ENCODE measurements around the gene MKRN1.
"Not testable (repeated sequence)": the region's sequence is repeated elsewhere in the genome, so short reads cannot be mapped to it uniquely, and the experiment has no call there.

The MKRN1 gene

DNA sequence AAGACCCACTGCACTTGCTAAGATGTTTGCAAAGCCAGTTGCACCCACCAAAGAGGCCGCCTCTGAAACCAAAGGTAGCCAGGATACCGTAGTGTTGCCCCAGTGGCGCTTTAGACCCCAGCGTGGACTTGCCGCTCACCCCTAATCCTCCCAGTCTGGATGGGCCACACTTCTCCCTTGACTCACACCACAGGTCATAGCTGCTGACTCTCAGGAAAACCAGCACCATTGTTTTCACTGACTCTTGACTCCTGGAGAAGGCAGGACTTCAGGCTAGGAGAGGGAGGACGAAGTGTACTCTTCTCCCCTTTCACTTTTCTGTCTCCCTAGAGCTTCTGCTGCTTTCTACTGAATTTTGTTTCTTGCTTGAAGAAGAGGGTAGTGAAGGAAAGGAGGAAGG is 53.2 kb downstream of the MKRN1 start:
- DNase-seq = no peak
- no peaks in the 10 kb centered on the region for H3K27me3 Mint-ChIP-seq
- no peak for ATAC-seq
- no peaks in the 10 kb centered on the region for H3K9me3 Mint-ChIP-seq
- H3K27ac Mint-ChIP-seq = no peak overlapping the region
- H3K36me3 Mint-ChIP-seq (ENCODE audit: low read depth) = no peaks in the 10 kb centered on the region
- no peak overlapping the region for H3K4me3 Mint-ChIP-seq
- H3K4me1 Mint-ChIP-seq = no peaks in the 10 kb centered on the region

DNA sequence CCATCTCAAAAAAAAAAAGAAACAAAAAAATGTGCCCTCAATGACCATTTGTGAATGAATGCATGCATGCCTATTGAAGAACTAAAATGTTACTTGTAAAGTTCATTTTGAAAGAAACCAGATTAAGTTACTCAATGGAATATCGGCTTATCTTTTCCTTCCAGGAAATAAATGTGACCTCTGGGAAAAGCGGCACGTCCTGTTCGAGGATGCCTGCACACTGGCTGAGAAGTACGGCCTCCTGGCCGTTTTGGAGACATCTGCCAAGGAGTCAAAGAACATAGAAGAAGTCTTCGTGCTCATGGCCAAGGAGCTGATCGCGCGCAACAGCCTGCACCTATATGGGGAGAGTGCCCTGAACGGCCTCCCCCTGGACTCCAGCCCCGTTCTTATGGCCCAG is 53.6 kb downstream of the MKRN1 start:
- Mint-ChIP-seq H3K36me3 (ENCODE audit: low read depth) (no peaks in the 10 kb centered on the region), H3K9me3 (no peaks in the 10 kb centered on the region), H3K27ac (no peak overlapping the region), H3K4me3 (no peak overlapping the region), H3K27me3 (no peaks in the 10 kb centered on the region), H3K4me1 (no peaks in the 10 kb centered on the region)
- DNase-seq (no peak), ATAC-seq (no peak)

DNA sequence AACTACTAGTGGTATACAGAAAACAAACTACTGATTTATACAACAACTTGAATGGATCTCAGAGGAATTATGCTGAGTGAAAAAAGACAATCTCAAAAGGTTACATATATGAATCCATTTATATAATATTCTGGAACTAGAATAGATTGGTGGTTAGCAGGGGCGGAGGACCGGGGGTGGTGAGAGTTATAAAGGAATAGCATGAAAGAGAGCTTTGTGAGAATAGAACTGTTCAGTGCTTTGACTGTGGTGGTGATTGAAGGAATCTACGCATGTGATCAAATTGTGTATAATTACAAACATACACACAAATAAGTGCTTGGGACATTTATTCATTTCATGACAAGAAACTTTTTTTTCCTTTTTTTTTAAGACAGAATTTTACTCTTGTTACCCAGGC is 55.8 kb downstream of the MKRN1 start:
- Mint-ChIP-seq H3K9me3 (no peaks in the 10 kb centered on the region), H3K27ac (no peak overlapping the region), H3K27me3 (no peaks in the 10 kb centered on the region), H3K4me3 (no peak overlapping the region), H3K4me1 (no peaks in the 10 kb centered on the region), H3K36me3 (ENCODE audit: low read depth) (no peaks in the 10 kb centered on the region)
- ATAC-seq (no peak), DNase-seq (no peak)

DNA sequence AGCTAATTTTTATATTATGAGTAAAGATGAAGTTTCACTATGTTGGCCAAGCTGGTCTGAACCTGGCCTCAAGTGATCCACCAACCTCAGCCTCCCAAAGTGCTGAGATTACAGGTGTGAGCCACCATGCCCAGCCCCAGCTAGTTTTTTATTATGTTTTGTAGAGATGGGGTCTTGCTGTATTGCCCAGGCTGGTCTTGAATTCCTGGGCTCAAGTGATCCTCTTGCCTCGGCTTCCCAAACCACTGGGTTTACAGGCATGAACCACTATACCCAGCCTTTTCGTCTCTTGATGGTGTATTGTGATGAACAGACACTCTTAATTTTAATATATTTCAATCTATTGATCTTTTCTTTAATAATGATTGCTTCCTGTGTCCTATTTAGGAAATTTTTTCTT is 57.8 kb downstream of the MKRN1 start:
- Mint-ChIP-seq H3K4me1 (peaks cover 3% of the 10 kb centered on the region), H3K27ac (no peak overlapping the region), H3K27me3 (no peaks in the 10 kb centered on the region), H3K9me3 (no peaks in the 10 kb centered on the region), H3K4me3 (no peak overlapping the region), H3K36me3 (ENCODE audit: low read depth) (no peaks in the 10 kb centered on the region)
- DNase-seq (no peak), ATAC-seq (no peak)

DNA sequence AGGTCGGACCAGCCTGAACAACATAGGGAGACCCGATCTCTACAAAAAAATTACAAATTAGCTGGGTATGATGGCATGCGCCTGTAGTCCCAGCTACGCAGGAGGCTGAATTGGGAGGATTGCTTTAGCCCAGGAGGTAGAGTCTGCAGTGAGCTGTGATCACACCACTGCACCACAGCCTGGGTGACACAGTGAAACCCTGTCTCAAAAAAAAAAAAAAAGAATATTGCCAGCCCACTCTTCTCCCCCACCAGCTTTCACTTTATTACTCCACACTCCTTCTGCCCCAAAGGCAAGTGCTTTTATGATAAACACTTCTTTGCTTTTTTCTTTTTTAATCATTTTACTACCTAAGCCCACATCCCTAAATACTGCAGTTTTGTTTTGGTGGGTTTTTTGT is 60.7 kb downstream of the MKRN1 start:
- Mint-ChIP-seq H3K9me3 (no peaks in the 10 kb centered on the region), H3K27ac (no peak overlapping the region), H3K4me1 (peaks cover 3% of the 10 kb centered on the region), H3K27me3 (no peaks in the 10 kb centered on the region), H3K36me3 (ENCODE audit: low read depth) (no peaks in the 10 kb centered on the region), H3K4me3 (no peak overlapping the region)
- ATAC-seq = no peak
- DNase-seq = no peak

DNA sequence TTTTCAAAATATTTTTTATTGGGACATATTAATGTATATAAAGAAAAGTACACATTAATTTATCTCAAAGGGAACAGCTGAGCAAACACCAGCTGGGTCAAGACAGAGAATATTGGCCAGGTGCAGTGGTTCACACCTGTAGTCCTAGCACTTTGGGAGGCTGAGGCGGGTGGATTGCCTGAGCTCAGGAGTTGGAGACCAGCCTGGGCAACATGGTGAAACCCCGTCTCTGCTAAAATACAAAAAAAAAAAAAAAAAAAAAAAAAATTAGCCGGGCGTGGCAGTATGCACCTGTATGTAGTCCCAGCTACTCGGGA is 61.2 kb downstream of the MKRN1 start:
- H3K27ac Mint-ChIP-seq; H3K9me3 Mint-ChIP-seq; H3K4me3 Mint-ChIP-seq; H3K27me3 Mint-ChIP-seq; DNase-seq; H3K36me3 Mint-ChIP-seq (ENCODE audit: low read depth); ATAC-seq; H3K4me1 Mint-ChIP-seq: not testable (repeated sequence)

DNA sequence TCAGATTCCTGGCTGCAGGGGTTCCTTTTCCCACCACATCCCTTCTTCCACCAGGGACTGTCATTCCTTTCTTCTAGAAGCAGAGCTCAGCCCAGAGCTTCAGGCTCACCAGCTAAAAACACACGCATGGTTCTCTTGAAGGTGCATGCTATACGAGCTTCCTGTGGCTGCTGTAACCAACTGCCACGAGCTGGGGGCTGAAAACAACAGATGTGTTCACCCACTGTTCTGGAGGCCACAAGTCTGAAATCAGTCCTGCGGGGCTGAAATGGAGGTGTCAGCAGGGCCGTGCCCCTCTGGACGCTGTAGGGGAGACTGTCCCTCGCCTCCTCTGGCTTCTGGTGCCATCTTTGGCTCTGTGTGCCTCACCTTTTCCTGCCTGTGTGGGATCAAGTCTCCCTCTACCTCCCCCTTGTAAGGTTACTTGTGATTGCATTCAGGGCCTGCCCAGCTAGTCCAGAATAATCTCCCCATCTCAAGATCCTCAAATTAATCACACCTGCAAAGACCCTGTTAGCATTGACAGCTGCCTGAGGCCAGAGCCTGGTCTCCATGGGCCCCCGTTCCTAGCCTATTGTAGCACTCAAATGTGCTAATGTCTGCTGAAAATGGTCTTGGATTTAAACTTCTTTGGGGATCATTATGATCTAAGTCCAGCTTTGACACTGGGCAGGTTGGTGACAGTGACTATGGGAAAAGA is 61.7 kb downstream of the MKRN1 start:
- Mint-ChIP-seq H3K27me3 (no peaks in the 10 kb centered on the region), H3K4me1 (peaks cover 3% of the 10 kb centered on the region), H3K4me3 (no peak overlapping the region), H3K9me3 (no peaks in the 10 kb centered on the region), H3K36me3 (ENCODE audit: low read depth) (peaks cover 2% of the 10 kb centered on the region), H3K27ac (no peak overlapping the region)
- ATAC-seq (no peak), DNase-seq (no peak)

DNA sequence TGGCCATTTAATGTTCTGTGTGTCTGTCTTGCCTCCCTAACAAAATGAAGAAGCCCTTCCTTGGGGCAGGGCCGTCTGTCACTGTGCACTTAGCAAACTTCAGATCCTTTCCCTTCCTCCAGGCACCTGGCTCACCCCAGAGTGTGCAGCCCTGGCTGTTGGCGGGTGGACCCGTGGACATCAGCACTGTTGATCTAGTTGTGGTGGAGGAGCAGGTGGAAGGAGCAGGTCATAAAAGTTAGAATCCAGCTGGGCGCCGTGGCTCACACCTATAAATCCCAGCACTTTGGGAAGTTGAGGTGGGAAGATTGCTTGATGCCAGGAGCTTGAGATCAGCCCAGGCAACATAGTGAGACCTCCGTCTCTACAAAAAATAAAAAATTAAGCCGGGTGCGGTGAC is 62.7 kb downstream of the MKRN1 start:
- ATAC-seq (no peak), DNase-seq (no peak)
- H3K4me3 Mint-ChIP-seq = no peak overlapping the region
- H3K9me3 Mint-ChIP-seq = no peaks in the 10 kb centered on the region
- H3K27ac Mint-ChIP-seq = no peak overlapping the region
- no peaks in the 10 kb centered on the region for H3K27me3 Mint-ChIP-seq
- H3K4me1 Mint-ChIP-seq = peaks cover 3% of the 10 kb centered on the region
- H3K36me3 Mint-ChIP-seq (ENCODE audit: low read depth) = peaks cover 5% of the 10 kb centered on the region

DNA sequence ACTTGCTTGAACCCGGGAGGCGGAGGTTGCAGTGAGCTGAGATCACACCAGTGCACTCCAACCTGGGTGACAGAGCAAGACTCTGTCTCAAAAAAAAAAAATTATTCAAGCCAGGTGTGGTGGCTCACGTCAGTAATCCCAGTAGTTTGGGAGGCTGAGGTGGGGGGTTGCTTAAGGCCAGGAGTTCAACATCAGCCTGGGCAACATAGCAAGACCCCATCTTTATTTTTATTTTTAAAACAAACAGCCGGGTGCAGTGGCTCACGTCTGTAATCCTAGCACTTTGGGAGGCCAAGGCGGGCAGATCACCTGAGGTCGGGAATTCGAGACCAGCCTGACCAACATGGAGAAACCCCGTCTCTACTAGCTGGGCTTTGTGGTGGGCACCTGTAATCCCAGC is 63.5 kb downstream of the MKRN1 start:
- not testable (repeated sequence) for H3K36me3 Mint-ChIP-seq (ENCODE audit: low read depth); H3K4me3 Mint-ChIP-seq; H3K27ac Mint-ChIP-seq; DNase-seq; H3K27me3 Mint-ChIP-seq; H3K9me3 Mint-ChIP-seq; H3K4me1 Mint-ChIP-seq; ATAC-seq

DNA sequence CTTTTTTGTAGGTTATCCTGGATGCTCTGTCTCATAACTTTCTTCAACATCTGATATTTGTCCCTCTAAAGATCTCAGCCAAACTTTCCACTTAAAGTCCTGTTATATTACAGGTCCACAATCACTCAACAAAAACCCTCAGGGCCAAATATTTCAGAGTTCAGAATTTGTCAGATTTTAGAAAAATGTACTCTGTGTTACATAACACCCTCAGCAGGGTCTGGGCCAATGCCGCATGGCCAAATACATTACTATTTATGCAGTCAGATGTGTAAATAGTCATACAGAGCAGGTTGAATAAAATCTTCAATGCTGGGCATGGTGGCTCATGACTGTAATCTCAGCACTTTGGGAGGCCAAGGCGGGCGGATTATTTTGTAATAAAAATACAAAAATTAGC is 63.9 kb downstream of the MKRN1 start:
- Mint-ChIP-seq H3K9me3 (no peaks in the 10 kb centered on the region), H3K4me1 (peaks cover 3% of the 10 kb centered on the region), H3K27ac (no peak overlapping the region), H3K4me3 (no peak overlapping the region), H3K27me3 (no peaks in the 10 kb centered on the region), H3K36me3 (ENCODE audit: low read depth) (peaks cover 5% of the 10 kb centered on the region)
- no peak for ATAC-seq
- no peak for DNase-seq

DNA sequence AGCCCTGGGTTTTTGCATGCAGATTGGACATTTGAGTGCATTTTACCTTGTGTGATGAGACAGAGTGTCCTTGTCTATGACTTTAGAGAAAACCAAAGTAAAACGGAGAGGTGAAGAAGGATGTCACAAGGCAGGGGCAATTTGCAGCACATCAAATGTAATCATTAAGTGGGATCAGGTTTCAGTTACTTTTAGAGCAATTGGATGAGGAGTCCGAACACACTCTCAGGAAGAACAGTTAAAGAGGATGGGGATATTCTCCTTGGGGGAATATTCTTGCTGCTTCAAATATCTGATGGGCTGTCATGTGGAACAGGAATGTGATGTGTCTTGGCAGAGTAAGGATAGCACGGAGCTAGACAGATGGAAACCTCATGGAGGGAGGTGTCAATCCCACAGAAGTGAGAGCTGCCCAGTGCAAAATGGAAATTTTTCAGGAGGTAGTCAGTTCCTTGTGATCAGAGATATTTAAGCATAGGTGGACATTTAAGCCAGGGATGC is 74.7 kb downstream of the MKRN1 start:
- ATAC-seq (no peak), DNase-seq (no peak)
- Mint-ChIP-seq H3K27me3 (no peaks in the 10 kb centered on the region), H3K4me1 (peaks cover 36% of the 10 kb centered on the region), H3K4me3 (peak overlapping the region; percentile 85), H3K36me3 (ENCODE audit: low read depth) (peaks cover 5% of the 10 kb centered on the region), H3K27ac (peak overlapping the region; percentile 87), H3K9me3 (no peaks in the 10 kb centered on the region)

DNA sequence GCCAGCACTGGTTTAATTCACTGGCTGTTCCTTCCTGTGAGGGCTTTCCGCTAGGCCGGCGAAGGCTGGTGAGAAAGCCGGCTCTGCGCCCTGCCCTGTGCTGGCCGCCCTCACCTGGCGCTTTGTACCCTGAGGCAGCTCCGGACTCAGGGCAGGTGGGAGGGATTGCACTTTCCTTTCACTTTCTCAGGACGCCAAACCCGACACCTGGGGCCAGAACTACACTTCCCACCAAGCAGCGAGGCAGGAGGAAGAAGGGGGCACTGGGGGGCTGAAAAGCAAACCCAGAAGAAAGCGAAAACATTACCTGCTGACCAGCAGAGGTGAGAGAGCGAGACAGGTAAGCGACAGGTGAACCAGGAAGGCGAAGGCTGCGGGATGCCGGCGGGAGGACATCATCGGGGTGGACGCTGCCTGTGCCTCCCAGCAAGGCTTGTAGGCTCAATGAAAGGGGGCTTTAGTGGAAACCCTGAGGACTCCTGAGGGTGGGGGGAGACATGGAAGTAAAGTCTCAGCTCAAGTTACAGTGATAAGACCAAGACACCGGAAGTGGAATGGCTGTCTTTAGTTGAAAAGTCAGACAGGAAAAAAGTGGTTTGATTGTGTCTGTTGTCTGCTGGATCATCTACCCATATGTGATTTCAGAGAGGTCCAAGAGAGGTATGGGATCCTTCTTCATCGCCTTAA is 75.3 kb downstream of the MKRN1 start, which contains the start of gene RAB19:
Gene RAB19, plus strand, starts transcription at position 181 of the 687 bp plus-strand sequence. CDS start 3,589 bp downstream, outside the sequence.
- peak; percentile 36 for DNase-seq
- Mint-ChIP-seq H3K27ac (peak within 1 kb of the TSS; percentile 87), H3K9me3 (no peaks in the 10 kb centered on the region), H3K4me1 (peaks cover 36% of the 10 kb centered on the region), H3K27me3 (no peaks in the 10 kb centered on the region), H3K36me3 (ENCODE audit: low read depth) (peaks cover 5% of the 10 kb centered on the region), H3K4me3 (peak within 1 kb of the TSS; percentile 85)
- ATAC-seq = peak; percentile 44

Data from activated naive CD8-positive, alpha-beta T cell treated with anti-CD3 and anti-CD28 coated beads, Interleukin-2, amount 50 U/mL, for 24 hours (primary cell).